ENCODE measurements around the gene RRP9.
A peak's percentile ranks its signal among the peaks of the same experiment; 100 is the strongest.

RRP9 gene

DNA sequence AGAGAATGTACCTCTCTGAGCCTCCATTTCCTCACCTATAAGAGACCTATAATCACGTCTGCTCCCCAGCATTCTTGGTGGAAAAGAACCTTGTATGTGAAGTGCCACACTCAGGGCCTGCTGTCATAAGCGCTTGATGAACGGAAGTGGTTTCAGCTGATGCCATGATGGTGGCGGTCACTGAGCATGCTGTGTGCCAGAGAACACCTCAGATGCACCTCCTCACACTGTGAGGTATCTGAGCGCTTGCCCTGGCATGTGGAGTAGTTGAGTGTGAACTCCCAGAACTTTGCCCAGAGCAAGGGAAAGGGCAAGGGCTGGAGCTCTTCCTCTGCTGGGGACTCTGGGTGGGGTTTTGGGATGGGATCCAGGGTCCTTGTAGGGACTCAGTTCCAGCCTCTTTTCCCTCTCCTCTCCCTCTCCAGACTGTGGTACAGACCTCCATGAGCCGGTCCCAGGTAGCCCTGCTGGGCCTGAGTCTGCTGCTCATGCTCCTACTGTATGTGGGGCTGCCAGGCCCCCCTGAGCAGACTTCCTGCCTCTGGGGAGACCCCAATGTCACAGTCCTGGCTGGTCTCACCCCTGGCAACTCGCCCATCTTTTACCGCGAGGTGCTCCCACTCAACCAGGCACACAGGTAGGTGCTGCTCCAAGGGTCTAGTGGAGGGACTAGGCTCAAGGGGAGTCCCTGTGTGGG is 35.9 kb upstream of the RRP9 start:
- TF ChIP-seq, protein P1, sequence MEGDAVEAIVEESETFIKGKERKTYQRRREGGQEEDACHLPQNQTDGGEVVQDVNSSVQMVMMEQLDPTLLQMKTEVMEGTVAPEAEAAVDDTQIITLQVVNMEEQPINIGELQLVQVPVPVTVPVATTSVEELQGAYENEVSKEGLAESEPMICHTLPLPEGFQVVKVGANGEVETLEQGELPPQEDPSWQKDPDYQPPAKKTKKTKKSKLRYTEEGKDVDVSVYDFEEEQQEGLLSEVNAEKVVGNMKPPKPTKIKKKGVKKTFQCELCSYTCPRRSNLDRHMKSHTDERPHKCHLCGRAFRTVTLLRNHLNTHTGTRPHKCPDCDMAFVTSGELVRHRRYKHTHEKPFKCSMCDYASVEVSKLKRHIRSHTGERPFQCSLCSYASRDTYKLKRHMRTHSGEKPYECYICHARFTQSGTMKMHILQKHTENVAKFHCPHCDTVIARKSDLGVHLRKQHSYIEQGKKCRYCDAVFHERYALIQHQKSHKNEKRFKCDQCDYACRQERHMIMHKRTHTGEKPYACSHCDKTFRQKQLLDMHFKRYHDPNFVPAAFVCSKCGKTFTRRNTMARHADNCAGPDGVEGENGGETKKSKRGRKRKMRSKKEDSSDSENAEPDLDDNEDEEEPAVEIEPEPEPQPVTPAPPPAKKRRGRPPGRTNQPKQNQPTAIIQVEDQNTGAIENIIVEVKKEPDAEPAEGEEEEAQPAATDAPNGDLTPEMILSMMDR (IDR thresholded peaks at IDR 0.05; ENCODE audit: low read length), result no peak
- TF ChIP-seq EZH2 (optimal IDR thresholded peaks at IDR 0.05; ENCODE audit: low read depth, low read length) (no peak), EZH2phosphoT487 (IDR thresholded peaks at IDR 0.05; ENCODE audit: low read length) (no peak)
- Histone ChIP-seq H4K20me1 (ENCODE audit: insufficient read depth, low read length) (no peaks in the 10 kb centered on the region), H3K4me2 (ENCODE audit: low read depth, low read length) (no peak overlapping the region), H3K27ac (ENCODE audit: low read length) (no peak overlapping the region), H3K9me3 (replicated peaks; ENCODE audit: insufficient read depth, low read length) (no peaks in the 10 kb centered on the region), H3K36me3 (replicated peaks; ENCODE audit: insufficient read depth, low read length) (no peaks in the 10 kb centered on the region), H3F3A (ENCODE audit: insufficient read depth, low read length) (peaks cover 29% of the 10 kb centered on the region), H3K9me2 (replicated peaks; ENCODE audit: insufficient read depth, low read length) (no peaks in the 10 kb centered on the region), H3K4me3 (ENCODE audit: low read length) (no peak overlapping the region), H3K79me2 (ENCODE audit: low read length) (peaks cover 15% of the 10 kb centered on the region), H3K9ac (ENCODE audit: low read length) (no peak overlapping the region), H2AFZ (ENCODE audit: low read length) (no peak overlapping the region), H3K4me1 (ENCODE audit: low read length) (peaks cover 8% of the 10 kb centered on the region), H3K27me3 (replicated peaks; ENCODE audit: insufficient read depth, low read length) (no peaks in the 10 kb centered on the region)
- DNase-seq, result no peak

DNA sequence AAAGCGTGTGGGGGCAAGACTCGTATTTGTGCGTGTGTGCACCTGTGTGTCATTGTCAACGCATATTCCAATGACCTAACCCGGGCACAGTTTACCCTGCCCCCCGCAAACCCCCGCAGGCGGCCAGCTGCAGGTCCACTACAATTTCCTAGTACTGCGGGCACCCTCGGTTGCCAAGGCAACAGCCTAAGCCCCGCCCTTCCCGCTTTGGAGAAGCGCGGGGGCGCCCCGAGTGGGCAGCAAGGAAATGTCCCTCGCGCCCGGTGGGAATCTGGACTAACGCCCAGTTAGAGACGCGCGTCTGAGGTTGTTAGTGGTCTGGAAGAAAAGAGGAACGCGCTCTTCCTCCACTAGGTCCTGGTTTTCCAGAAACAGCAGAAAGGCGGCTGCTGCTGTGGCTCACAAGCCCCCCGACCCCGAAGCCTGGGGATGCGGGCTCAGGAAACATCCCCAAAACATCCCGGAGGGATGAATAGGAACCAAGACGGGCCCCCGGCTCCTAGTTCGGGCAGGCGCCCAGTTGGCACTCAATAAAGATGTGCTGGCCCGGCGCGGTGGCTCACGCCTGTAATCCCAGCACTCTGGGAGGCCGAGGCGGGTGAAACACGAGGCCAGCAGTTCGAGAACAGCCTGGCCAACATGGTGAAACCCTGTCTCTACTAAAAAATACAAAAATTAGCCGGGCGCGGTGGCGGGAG is 34.3 kb upstream of the RRP9 start:
- H4K20me1 ChIP-seq (ENCODE audit: insufficient read depth, low read length), result no peaks in the 10 kb centered on the region
- peaks cover 21% of the 10 kb centered on the region; the same call in 1 of the 2 replicates for H3F3A ChIP-seq (ENCODE audit: insufficient read depth, low read length)
- H3K9me3 ChIP-seq (replicated peaks; ENCODE audit: insufficient read depth, low read length), result no peaks in the 10 kb centered on the region
- H3K9ac ChIP-seq (ENCODE audit: low read length), result no peak overlapping the region
- TF ChIP-seq, protein P1 (IDR thresholded peaks at IDR 0.05; ENCODE audit: low read length), result no peak
- H3K4me3 ChIP-seq (ENCODE audit: low read length), result peak overlapping the region; percentile 90
- H3K4me1 ChIP-seq (ENCODE audit: low read length), result peaks cover 8% of the 10 kb centered on the region
- H3K27me3 ChIP-seq (replicated peaks; ENCODE audit: insufficient read depth, low read length), result no peaks in the 10 kb centered on the region
- no peak overlapping the region for H3K27ac ChIP-seq (ENCODE audit: low read length)
- no peak for DNase-seq
- no peaks in the 10 kb centered on the region for H3K36me3 ChIP-seq (replicated peaks; ENCODE audit: insufficient read depth, low read length)
- H3K4me2 ChIP-seq (ENCODE audit: low read depth, low read length), result peak overlapping the region; percentile 90
- H2AFZ ChIP-seq (ENCODE audit: low read length), result peak overlapping the region; percentile 91; the same call in 1 of the 2 replicates
- no peaks in the 10 kb centered on the region for H3K9me2 ChIP-seq (replicated peaks; ENCODE audit: insufficient read depth, low read length)
- peaks cover 11% of the 10 kb centered on the region for H3K79me2 ChIP-seq (ENCODE audit: low read length)

DNA sequence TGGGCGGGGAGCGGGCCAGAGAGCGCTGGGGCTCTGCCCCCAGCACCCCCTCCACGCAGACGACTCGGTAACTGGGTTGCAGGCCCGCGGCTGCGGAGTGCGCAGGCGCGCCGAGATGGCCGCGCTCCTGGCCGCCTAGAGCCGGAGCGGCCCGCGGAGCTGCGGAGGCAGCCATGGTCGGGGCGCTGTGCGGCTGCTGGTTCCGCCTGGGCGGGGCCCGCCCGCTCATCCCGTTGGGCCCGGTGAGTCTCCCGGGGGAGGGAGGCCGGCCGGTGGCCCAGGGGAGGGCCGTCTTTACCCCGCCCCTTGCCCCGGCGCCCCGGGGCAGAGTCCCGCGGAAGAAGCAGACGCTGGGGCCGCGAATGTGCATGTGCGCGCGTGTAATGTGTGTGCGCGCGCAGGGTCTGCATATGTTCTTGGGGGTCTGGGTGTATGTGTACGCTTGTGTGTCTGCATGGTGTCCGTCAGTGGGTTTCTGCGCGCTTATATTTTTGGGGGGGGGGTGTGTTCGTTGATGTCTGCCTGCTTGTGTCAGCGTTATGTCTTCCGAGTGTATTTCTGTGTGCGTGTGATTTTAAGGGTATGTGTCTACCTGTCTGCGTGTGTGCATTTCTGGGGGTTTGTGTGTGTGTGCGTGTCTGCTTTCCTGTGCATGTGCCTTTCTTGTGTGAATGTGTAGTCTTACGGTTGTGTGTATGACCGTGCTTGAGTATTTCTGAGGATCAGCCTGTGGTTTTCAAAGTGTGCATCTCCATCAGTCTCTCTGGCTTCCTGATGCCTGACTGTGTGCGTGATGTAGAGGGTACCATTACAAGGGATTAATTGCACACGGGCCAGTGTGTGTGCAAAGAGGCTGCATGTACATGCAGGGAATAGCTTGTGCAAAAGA is 33.5 kb upstream of the RRP9 start, which contains the start of gene ABHD14A:
Gene ABHD14A (plus strand): TSS at position 102 of the 889 bp plus-strand sequence. CDS start 72 bp downstream, at position 174.
- Histone ChIP-seq H3K27ac (ENCODE audit: low read length) (peak within 1 kb of the TSS; percentile 46; the same call in 1 of the 2 replicates), H2AFZ (ENCODE audit: low read length) (peak within 1 kb of the TSS; percentile 91), H3K4me1 (ENCODE audit: low read length) (peaks cover 8% of the 10 kb centered on the region), H3K27me3 (replicated peaks; ENCODE audit: insufficient read depth, low read length) (no peaks in the 10 kb centered on the region), H3K36me3 (replicated peaks; ENCODE audit: insufficient read depth, low read length) (no peaks in the 10 kb centered on the region), H3K9me2 (replicated peaks; ENCODE audit: insufficient read depth, low read length) (no peaks in the 10 kb centered on the region), H3K4me3 (ENCODE audit: low read length) (peak within 1 kb of the TSS; percentile 90), H3K79me2 (ENCODE audit: low read length) (peaks cover 7% of the 10 kb centered on the region), H3F3A (ENCODE audit: insufficient read depth, low read length) (peaks cover 21% of the 10 kb centered on the region; the same call in 1 of the 2 replicates), H3K4me2 (ENCODE audit: low read depth, low read length) (peak within 1 kb of the TSS; percentile 90), H3K9ac (ENCODE audit: low read length) (peak within 1 kb of the TSS; percentile 77), H4K20me1 (ENCODE audit: insufficient read depth, low read length) (no peaks in the 10 kb centered on the region), H3K9me3 (replicated peaks; ENCODE audit: insufficient read depth, low read length) (no peaks in the 10 kb centered on the region)
- TF ChIP-seq EZH2 (optimal IDR thresholded peaks at IDR 0.05; ENCODE audit: low read depth, low read length) (no peak), EZH2phosphoT487 (IDR thresholded peaks at IDR 0.05; ENCODE audit: low read length) (no peak)
- TF ChIP-seq, protein P1 (IDR thresholded peaks at IDR 0.05; ENCODE audit: low read length), result no peak
- peak; percentile 73 for DNase-seq

All from MM.1S (cell line).